ENCODE measurements around the gene DDHD1. TPM values are rescaled to one million over a fixed set of nuclear protein-coding genes. Genes with fewer than 3 reads are reported as not detected.
A peak's percentile ranks its signal among the peaks of the same experiment; 100 is the strongest.

Gene DDHD1
- total RNA-seq, 1 donor from 2014 or later = 14.5 TPM

DNA sequence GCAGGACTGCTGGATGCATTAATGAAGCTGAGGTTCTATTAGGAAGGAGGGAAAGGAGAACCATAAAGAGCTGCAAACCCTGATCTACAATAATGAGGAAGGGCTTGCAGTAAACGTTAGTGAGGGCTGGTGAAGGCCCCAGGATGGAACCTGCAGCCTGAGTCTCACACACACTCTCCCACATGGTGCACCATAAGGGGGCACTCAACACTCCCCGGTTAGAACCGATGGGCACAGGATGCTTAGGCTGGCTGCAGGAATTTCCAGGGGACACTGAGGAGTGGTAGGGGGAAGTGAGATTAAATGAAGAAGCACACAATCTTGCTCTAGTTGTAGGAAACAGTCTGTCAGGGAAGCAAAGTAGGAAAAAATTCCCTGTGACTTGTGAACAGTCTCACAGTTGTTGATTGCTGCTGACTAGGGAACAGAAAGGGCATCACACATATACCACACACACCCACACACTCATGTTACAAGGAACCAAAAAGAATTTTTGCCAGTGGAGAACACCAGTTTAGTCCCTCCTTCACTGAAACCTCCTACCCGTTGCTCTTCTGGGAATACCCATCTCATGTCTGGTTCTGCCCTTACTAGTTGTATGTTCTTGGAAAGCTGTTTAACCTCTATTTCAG is 146.1 kb downstream of the DDHD1 start:
- TF ChIP-seq CTCF (IDR thresholded peaks at IDR 0.05; ENCODE audit: insufficient read depth, low read depth, low read length) = no peak
- Mint-ChIP-seq H3K36me3 (ENCODE audit: low read depth, unreplicated experiment) (no peaks in the 10 kb centered on the region), H3K4me3 (ENCODE audit: unreplicated experiment) (no peak overlapping the region), H3K27me3 (ENCODE audit: low read depth, unreplicated experiment) (no peaks in the 10 kb centered on the region), H3K9me3 (ENCODE audit: unreplicated experiment) (no peaks in the 10 kb centered on the region), H3K4me1 (ENCODE audit: low read depth, unreplicated experiment) (peaks cover 24% of the 10 kb centered on the region), H3K27ac (ENCODE audit: unreplicated experiment) (no peak overlapping the region)
- Histone ChIP-seq H3K4me1 (ENCODE audit: insufficient read depth, low read length) (peaks cover 14% of the 10 kb centered on the region), H3K27me3 (ENCODE audit: insufficient read depth, low read length) (no peaks in the 10 kb centered on the region), H4K20me1 (ENCODE audit: insufficient read depth, low read length) (no peaks in the 10 kb centered on the region), H3K9me3 (ENCODE audit: insufficient read depth, low read depth, low read length) (no peaks in the 10 kb centered on the region), H3K27ac (ENCODE audit: low read depth, low read length) (no peak overlapping the region), H3K4me2 (ENCODE audit: low read length) (no peak overlapping the region), H3K79me2 (ENCODE audit: insufficient read depth, low read length) (no peaks in the 10 kb centered on the region), H3K4me3 (ENCODE audit: insufficient read depth, low read depth, low read length) (no peak overlapping the region), H2AFZ (ENCODE audit: low read depth, low read length) (no peak overlapping the region), H3K9ac (ENCODE audit: low read length) (no peak overlapping the region), H3K36me3 (ENCODE audit: insufficient read depth, low read length) (no peaks in the 10 kb centered on the region)
- DNase-seq (ENCODE audit: low read depth) (no peak), FAIRE-seq (no peak)

DNA sequence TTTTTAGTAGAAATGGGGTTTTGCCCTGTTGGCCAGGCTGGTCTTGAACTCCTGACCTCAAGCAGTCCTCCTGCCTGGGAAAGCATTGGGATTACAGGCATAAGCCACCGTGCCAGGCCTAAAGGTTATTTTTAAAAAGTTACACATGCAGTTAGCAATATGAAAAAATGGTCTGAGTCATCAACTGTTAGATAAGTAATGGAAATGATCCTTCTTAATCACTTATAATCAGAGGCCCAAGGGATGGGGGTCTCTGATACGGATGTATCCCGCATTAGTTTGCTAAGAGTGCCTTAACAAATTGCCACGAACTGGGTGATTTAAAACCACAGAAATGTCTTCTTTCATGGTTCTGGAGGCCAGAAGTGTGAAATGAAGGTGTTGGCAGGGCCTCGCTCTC is 148.1 kb downstream of the DDHD1 start:
- no peak overlapping the region for H2AFZ ChIP-seq (ENCODE audit: low read depth, low read length)
- Mint-ChIP-seq H3K36me3 (ENCODE audit: low read depth, unreplicated experiment) (no peaks in the 10 kb centered on the region), H3K27ac (ENCODE audit: unreplicated experiment) (no peak overlapping the region), H3K4me3 (ENCODE audit: unreplicated experiment) (no peak overlapping the region), H3K9me3 (ENCODE audit: unreplicated experiment) (no peaks in the 10 kb centered on the region), H3K4me1 (ENCODE audit: low read depth, unreplicated experiment) (peaks cover 8% of the 10 kb centered on the region), H3K27me3 (ENCODE audit: low read depth, unreplicated experiment) (no peaks in the 10 kb centered on the region)
- H3K9ac ChIP-seq (ENCODE audit: low read length) = no peak overlapping the region
- peak; percentile 68 for DNase-seq (ENCODE audit: low read depth)
- H3K79me2 ChIP-seq (ENCODE audit: insufficient read depth, low read length) = no peaks in the 10 kb centered on the region
- H3K9me3 ChIP-seq (ENCODE audit: insufficient read depth, low read depth, low read length) = no peaks in the 10 kb centered on the region
- no peaks in the 10 kb centered on the region for H3K27me3 ChIP-seq (ENCODE audit: insufficient read depth, low read length)
- no peaks in the 10 kb centered on the region for H4K20me1 ChIP-seq (ENCODE audit: insufficient read depth, low read length)
- no peaks in the 10 kb centered on the region for H3K4me1 ChIP-seq (ENCODE audit: insufficient read depth, low read length)
- H3K4me2 ChIP-seq (ENCODE audit: low read length) = no peak overlapping the region
- H3K4me3 ChIP-seq (ENCODE audit: insufficient read depth, low read depth, low read length) = no peak overlapping the region
- FAIRE-seq = no peak
- H3K36me3 ChIP-seq (ENCODE audit: insufficient read depth, low read length) = no peaks in the 10 kb centered on the region
- TF ChIP-seq EZH2 (IDR thresholded peaks at IDR 0.05; ENCODE audit: insufficient read depth, low read length) = no peak
- TF ChIP-seq CTCF (IDR thresholded peaks at IDR 0.05; ENCODE audit: insufficient read depth, low read depth, low read length) = no peak
- no peak overlapping the region for H3K27ac ChIP-seq (ENCODE audit: low read depth, low read length)

DNA sequence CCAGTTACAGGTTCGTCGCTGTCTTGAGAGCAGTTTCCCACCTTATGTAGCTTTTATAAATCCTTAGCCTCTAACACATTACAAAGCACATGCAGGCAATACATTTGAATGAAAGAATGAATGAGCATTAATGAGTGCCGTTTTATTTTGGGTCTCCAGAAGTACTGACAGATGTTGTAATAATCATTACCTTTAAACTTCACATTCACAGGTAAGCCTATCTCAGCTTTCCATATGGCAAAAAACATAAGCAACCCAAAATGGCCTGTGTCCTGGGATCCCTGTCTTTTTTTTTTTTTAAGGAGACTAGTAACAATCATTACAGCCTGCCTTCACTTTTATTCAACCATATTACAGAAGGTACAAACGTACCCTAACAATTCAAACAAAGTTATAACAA is 149.3 kb downstream of the DDHD1 start:
- TF ChIP-seq EZH2 (IDR thresholded peaks at IDR 0.05; ENCODE audit: insufficient read depth, low read length) (no peak), CTCF (IDR thresholded peaks at IDR 0.05; ENCODE audit: insufficient read depth, low read depth, low read length) (no peak)
- FAIRE-seq (no peak), DNase-seq (ENCODE audit: low read depth) (no peak)
- Mint-ChIP-seq H3K4me1 (ENCODE audit: low read depth, unreplicated experiment) (peaks cover 6% of the 10 kb centered on the region), H3K27ac (ENCODE audit: unreplicated experiment) (no peak overlapping the region), H3K36me3 (ENCODE audit: low read depth, unreplicated experiment) (no peaks in the 10 kb centered on the region), H3K9me3 (ENCODE audit: unreplicated experiment) (no peaks in the 10 kb centered on the region), H3K27me3 (ENCODE audit: low read depth, unreplicated experiment) (no peaks in the 10 kb centered on the region), H3K4me3 (ENCODE audit: unreplicated experiment) (no peak overlapping the region)
- H2AFZ ChIP-seq (ENCODE audit: low read depth, low read length) = no peak overlapping the region
- no peak overlapping the region for H3K9ac ChIP-seq (ENCODE audit: low read length)
- no peaks in the 10 kb centered on the region for H3K79me2 ChIP-seq (ENCODE audit: insufficient read depth, low read length)
- H3K4me2 ChIP-seq (ENCODE audit: low read length) = no peak overlapping the region
- H3K27ac ChIP-seq (ENCODE audit: low read depth, low read length) = no peak overlapping the region
- H3K27me3 ChIP-seq (ENCODE audit: insufficient read depth, low read length) = no peaks in the 10 kb centered on the region
- no peaks in the 10 kb centered on the region for H3K4me1 ChIP-seq (ENCODE audit: insufficient read depth, low read length)
- no peaks in the 10 kb centered on the region for H4K20me1 ChIP-seq (ENCODE audit: insufficient read depth, low read length)
- no peaks in the 10 kb centered on the region for H3K36me3 ChIP-seq (ENCODE audit: insufficient read depth, low read length)
- H3K9me3 ChIP-seq (ENCODE audit: insufficient read depth, low read depth, low read length) = no peaks in the 10 kb centered on the region
- H3K4me3 ChIP-seq (ENCODE audit: insufficient read depth, low read depth, low read length) = no peak overlapping the region

Measured in astrocyte (in vitro differentiated cells and primary cell).